Fibroblast of lung (primary cell): ENCODE data around the gene ECHS1.

Experiments
- CTCF ChIP-seq, 2 donors: IDR thresholded peaks in 1 of 2; conservative IDR thresholded peaks in 1 of 2; 1 replicate in 1 of 2; 2 replicates in 1 of 2; pipeline ENCODE4 v1.5.1; 2011 to 2012; ENCODE audit warnings: low read length in 2 of 2, control low read depth in 1 of 2, inconsistent platforms in 1 of 2, low read depth in 1 of 2, mild to moderate bottlenecking in 1 of 2
- EZH2 ChIP-seq: IDR thresholded peaks from 2 replicates; pipeline ENCODE4 v1.5.1; 2012; ENCODE audit warnings: low read length, control low read depth, mild to moderate bottlenecking; ENCODE audit errors: missing control alignments

GRCh38 chr10:133422223-133422806, 49.2 kb upstream of the ECHS1 start:
- no peak for TF ChIP-seq CTCF (conservative IDR thresholded peaks at IDR 0.05 in 1 of 2, IDR thresholded peaks at IDR 0.05 in 1 of 2; ENCODE audit: low read depth in 1 of 2, low read length in 2 of 2)
- no peak for TF ChIP-seq EZH2
